Right cardiac atrium (tissue), 5 donors: Measurements from ENCODE around the gene TPCN1. TPM values are rescaled to one million over a fixed set of nuclear protein-coding genes. Genes with fewer than 3 reads are reported as not detected.

ENCODE experiments used
- ATAC-seq, 2 donors: fragments of 200-7000 bp; cut with Tn5 transposase; one replicate each; pipeline versions ENCODE4 v1.8.0 to v1.9.1; 2020; ENCODE audit warnings: moderate library complexity in 2 of 2, mild to moderate bottlenecking in 1 of 2
- DNase-seq, 3 donors: peaks; one replicate each; pipeline ENCODE4 v3.0.0-alpha.2; 2020
- H3K27ac ChIP-seq: one replicate; pipeline ENCODE4 v1.5.1; 2013; ENCODE audit warnings: mild to moderate bottlenecking, low read length, control low read depth, moderate library complexity
- H3K27me3 ChIP-seq: one replicate; pipeline ENCODE4 v1.6.1; 2013; ENCODE audit not compliant: control insufficient read depth, insufficient read depth
- H3K4me1 ChIP-seq: one replicate; pipeline ENCODE4 v1.6.1; 2013; ENCODE audit warnings: low read length; ENCODE audit not compliant: control insufficient read depth, insufficient read depth
- H3K4me3 ChIP-seq: one replicate; pipeline ENCODE4 v1.5.1; 2013; ENCODE audit warnings: low read length, control low read depth
- H3K9me3 ChIP-seq: one replicate; pipeline ENCODE4 v1.6.1; 2013; ENCODE audit warnings: low read length; ENCODE audit not compliant: control insufficient read depth
- WGBS: extraction: QIAGEN DNeasy Blood & Tissue Kit; methylation state at CpG from one replicate; pipeline ENCODE4 v1.1.7; 2013; 5-methylcytosine and 5-hydroxymethylcytosine counted together
- intact Hi-C, 4 donors: fragments of 100-400 bp; cut with DNase I; formaldehyde crosslinking; loops; one replicate each; pipeline versions ENCODE4 v1.11.0 to v1.14.0; 2022 to 2023
- polyA plus RNA-seq: library from polyadenylated mRNA; stranded (reverse); fragments of 200-250 nt; gene quantifications from one replicate; pipeline ENCODE4 v1.2.3, GENCODE V29; 2013
- total RNA-seq, 4 donors: library from RNA; stranded (reverse); fragmentation: NEBNext Ultra II Directional; extraction: Animal tissue kit (Norgen Biotek cat#: 25700); gene quantifications; one replicate each; pipeline ENCODE4 v1.2.1, GENCODE V29; 2021
- donor health status: healthy with polysubstance abuse.
- donor health status: DM: no; HTN: yes; CAD: no.
- donor health status: DM: no; HTN: no; CAD: no.
- donor health status: DM: no; HTN: yes; CAD: no; lungs with severe emphysema.
- donor health status: DM: yes; HTN: yes; CAD: no.

Gene TPCN1
- total and polyA plus RNA-seq, 5 donors: 43.1 to 96.1 (median 75.6) TPM

GRCh38 chr12:113299619-113300237 lies 78.5 kb downstream of the TPCN1 start:
- H3K27me3 ChIP-seq: no peaks in the 10 kb centered on the region
- peak overlapping the region; percentile 84 for H3K27ac ChIP-seq
- no peak overlapping the region for H3K4me3 ChIP-seq
- DNase-seq (peak; percentile 76 to 89 (median 86)), ATAC-seq (peak; percentile 61 to 71)
- 40% methylated on average over 14 of the region's 14 CpGs for WGBS
- intact Hi-C loops: loop anchor here in 1 of 4 donors (10.0 kb wide), 1 partner anchor 105 kb away; no protein-coding TSS in a partner anchor
- peaks cover 13% of the 10 kb centered on the region for H3K4me1 ChIP-seq
- H3K9me3 ChIP-seq: no peaks in the 10 kb centered on the region

- Histone ChIP-seq H3K27me3 (no peaks in the 10 kb centered on the region), H3K9me3 (no peaks in the 10 kb centered on the region), H3K4me3 (no peak overlapping the region), H3K27ac (no peak overlapping the region), H3K4me1 (peaks cover 13% of the 10 kb centered on the region)
- no peak for ATAC-seq
- DNase-seq: no peak
- intact Hi-C loops: no loop called here
- 91% methylated on average over 6 of the region's 6 CpGs for WGBS
Measured at GRCh38 chr12:113301811-113302210, 80.5 kb downstream of the TPCN1 start.

GRCh38 chr12:113302466-113302865 lies 81.2 kb downstream of the TPCN1 start:
- intact Hi-C loops: no loop called here
- no peak for DNase-seq

DNA sequence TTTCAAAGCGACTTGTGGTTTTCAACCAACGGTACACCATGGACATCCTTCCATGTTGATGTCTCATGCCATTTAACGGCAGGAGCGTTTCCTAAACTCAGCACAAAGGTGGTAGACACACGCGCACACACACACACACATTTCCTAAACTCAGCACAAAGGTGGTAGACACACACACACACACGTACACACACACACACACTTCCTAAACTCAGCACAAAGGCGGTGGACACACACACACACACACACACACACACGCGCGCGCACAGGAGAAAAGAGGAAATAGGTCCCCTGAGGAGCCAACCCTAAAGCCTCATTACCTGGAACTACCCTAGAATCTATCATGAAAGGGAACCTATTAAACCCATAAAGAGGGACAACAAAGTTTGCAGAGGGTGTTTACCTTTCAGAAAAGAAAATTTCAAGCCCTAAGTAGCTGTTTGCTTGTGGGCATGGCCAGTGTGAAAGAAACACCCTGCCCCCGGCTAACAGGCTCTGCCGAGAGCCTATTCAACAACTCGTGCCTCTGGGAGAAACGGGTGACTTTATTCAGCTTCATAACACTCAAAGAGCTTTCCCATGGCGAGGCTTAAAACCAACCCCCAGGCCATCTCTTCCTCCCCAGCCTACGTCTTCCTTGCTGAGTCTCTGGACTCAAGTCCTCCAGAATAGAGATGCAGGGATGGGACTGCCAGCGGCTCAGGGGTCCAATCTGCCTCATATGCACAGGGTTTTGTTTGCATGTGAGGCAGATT lies 81.8 kb downstream of the TPCN1 start:
- no peak for ATAC-seq
- Histone ChIP-seq H3K27me3 (no peaks in the 10 kb centered on the region), H3K4me3 (no peak overlapping the region), H3K9me3 (no peaks in the 10 kb centered on the region), H3K4me1 (peaks cover 13% of the 10 kb centered on the region), H3K27ac (no peak overlapping the region)
- 69% methylated on average over 19 of the region's 19 CpGs for WGBS
- DNase-seq: no peak
- intact Hi-C loops: no loop called here

More at GRCh38 chr12:113302466-113302865, 81.2 kb downstream of the TPCN1 start:
- 92% methylated on average over 8 of the region's 8 CpGs for WGBS
- H3K27me3 ChIP-seq: no peaks in the 10 kb centered on the region
- ATAC-seq: no peak
- H3K4me3 ChIP-seq: no peak overlapping the region
- no peaks in the 10 kb centered on the region for H3K9me3 ChIP-seq
- H3K4me1 ChIP-seq: peaks cover 13% of the 10 kb centered on the region
- no peak overlapping the region for H3K27ac ChIP-seq

- H3K4me3 ChIP-seq: no peak overlapping the region
- no peak overlapping the region for H3K27ac ChIP-seq
- intact Hi-C loops: no loop called here
- ATAC-seq (no peak), DNase-seq (no peak)
- H3K9me3 ChIP-seq: no peaks in the 10 kb centered on the region
- no peaks in the 10 kb centered on the region for H3K4me1 ChIP-seq
- WGBS: 95% methylated on average over 11 of the region's 11 CpGs
- H3K27me3 ChIP-seq: no peaks in the 10 kb centered on the region
Measured at GRCh38 chr12:113305281-113305856, 84.1 kb downstream of the TPCN1 start.

DNA sequence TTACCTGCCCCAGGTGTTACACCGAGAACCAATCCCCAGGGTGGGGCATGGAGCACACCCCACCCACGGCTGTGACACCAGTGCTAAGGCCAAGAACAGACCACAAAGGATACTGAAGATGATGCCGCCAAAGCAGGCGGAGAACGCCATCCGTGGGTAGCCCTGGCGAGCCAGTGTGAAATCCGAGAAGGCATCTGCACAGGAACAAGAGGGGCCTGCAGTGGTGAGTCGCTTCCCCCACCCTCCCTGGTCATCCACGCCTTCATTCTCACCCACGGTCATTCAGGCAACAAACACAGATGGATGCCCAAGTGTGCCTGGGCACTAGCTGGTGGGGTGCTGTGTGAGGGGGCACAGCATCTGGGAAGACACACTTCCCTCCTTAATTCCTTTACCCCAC lies 85.1 kb downstream of the TPCN1 start:
- DNase-seq (no peak), ATAC-seq (no peak)
- WGBS: 89% methylated on average over 11 of the region's 11 CpGs
- Histone ChIP-seq H3K4me1 (no peaks in the 10 kb centered on the region), H3K27ac (no peak overlapping the region), H3K4me3 (no peak overlapping the region), H3K27me3 (no peaks in the 10 kb centered on the region), H3K9me3 (no peaks in the 10 kb centered on the region)
- intact Hi-C loops: no loop called here

- Histone ChIP-seq H3K4me1 (no peaks in the 10 kb centered on the region), H3K9me3 (no peaks in the 10 kb centered on the region), H3K27ac (no peak overlapping the region), H3K27me3 (no peaks in the 10 kb centered on the region), H3K4me3 (no peak overlapping the region)
- 98% methylated on average over 1 of the region's 1 CpG for WGBS
- ATAC-seq (no peak), DNase-seq (no peak)
- intact Hi-C loops: loop anchor here (5.0 to 10.0 kb wide), 3 partner anchors 112 to 117 kb away; partner anchors contain the start of gene SDSL (in 2 of the 4)
Measured at GRCh38 chr12:113310489-113310888, 89.2 kb downstream of the TPCN1 start.

DNA sequence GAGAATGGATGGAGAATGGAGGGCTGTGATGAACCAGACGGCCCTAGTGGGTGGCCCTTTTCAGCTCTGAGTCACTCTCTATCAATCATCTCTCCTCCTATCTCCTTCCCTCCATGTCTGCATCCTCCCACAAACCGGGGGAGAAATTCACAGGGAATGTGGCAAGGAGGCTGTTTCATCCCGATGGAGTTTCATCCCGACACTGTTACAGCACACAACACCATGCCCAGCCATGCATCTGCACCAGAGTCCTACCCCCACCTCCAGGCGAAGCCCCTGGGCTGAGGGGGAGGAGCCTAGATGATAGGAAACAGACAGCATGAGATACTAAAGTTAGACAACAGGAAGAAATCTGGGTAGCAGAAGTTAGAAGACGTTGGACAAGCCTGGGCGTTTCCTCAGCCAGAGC lies 92.9 kb downstream of the TPCN1 start:
- no peaks in the 10 kb centered on the region for H3K27me3 ChIP-seq
- H3K9me3 ChIP-seq: no peaks in the 10 kb centered on the region
- ATAC-seq (no peak), DNase-seq (no peak)
- H3K4me3 ChIP-seq: no peak overlapping the region
- 60% methylated on average over 7 of the region's 7 CpGs for WGBS
- no peaks in the 10 kb centered on the region for H3K4me1 ChIP-seq
- intact Hi-C loops: loop anchor here (5.0 to 10.0 kb wide), 3 partner anchors 108 to 113 kb away; partner anchors contain the start of gene SDSL (in 2 of the 4)
- H3K27ac ChIP-seq: no peak overlapping the region

DNA sequence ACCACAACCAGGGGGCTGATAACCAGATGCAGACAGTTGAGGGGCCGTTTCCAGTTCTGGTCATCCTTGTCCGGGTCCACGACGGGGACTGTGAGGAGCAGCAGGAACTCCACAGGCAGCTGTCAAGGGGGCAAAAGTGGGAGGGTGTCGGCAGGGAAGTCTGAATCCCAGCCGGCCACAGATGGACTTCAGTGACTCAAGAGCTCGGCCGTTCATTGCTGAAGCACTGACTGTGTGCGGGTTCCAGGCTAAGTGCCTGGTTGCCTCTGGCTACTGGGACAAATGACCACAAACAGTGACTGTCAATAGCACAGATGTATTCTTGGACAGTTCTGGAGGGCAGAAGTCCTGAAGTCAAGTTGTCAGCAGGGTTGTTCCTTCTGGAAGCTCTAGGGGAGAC lies 94.1 kb downstream of the TPCN1 start:
- no peak overlapping the region for H3K27ac ChIP-seq
- H3K4me1 ChIP-seq: no peaks in the 10 kb centered on the region
- ATAC-seq (no peak), DNase-seq (peak in 1 of 3 donors; percentile 37)
- no peaks in the 10 kb centered on the region for H3K27me3 ChIP-seq
- intact Hi-C loops: loop anchor here in 1 of 4 donors (10.0 kb wide), 1 partner anchor 109 kb away; the partner anchor contains the start of gene SDSL
- WGBS: 64% methylated on average over 9 of the region's 9 CpGs
- no peak overlapping the region for H3K4me3 ChIP-seq
- no peaks in the 10 kb centered on the region for H3K9me3 ChIP-seq

GRCh38 chr12:113316155-113316554 lies 94.9 kb downstream of the TPCN1 start:
- Histone ChIP-seq H3K27me3 (no peaks in the 10 kb centered on the region), H3K4me3 (no peak overlapping the region), H3K4me1 (no peaks in the 10 kb centered on the region), H3K27ac (no peak overlapping the region), H3K9me3 (no peaks in the 10 kb centered on the region)
- intact Hi-C loops: loop anchor here in 1 of 4 donors (10.0 kb wide), 1 partner anchor 109 kb away; the partner anchor contains the start of gene SDSL
- 96% methylated on average over 7 of the region's 7 CpGs for WGBS
- DNase-seq (no peak), ATAC-seq (no peak)

DNA sequence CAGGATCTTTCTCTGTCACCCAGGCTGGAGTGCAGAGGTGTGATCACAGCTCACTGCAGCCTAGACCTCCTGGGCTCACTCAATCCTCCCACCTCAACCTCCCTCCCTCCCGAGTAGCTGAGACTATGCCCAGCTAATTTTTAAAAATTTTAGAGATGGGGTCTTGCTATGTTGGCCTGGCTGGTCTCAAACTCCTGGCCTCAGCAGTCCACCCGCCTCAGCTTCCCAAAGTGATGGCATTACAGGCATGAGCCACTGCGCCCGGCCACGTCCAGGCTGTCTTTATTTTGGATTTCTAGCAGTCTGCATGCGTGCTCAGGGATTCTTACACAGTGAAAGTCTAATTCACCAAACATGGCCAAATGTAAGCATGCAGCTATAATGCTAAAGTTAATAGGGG lies 95.9 kb downstream of the TPCN1 start:
- Histone ChIP-seq H3K9me3 (no peaks in the 10 kb centered on the region), H3K4me1 (no peaks in the 10 kb centered on the region), H3K27ac (no peak overlapping the region), H3K27me3 (no peaks in the 10 kb centered on the region), H3K4me3 (no peak overlapping the region)
- ATAC-seq (no peak), DNase-seq (no peak)
- 94% methylated on average over 6 of the region's 6 CpGs for WGBS
- intact Hi-C loops: loop anchor here in 1 of 4 donors (10.0 kb wide), 1 partner anchor 108 kb away; the partner anchor contains the start of gene SDSL
